Measurements from ENCODE around the gene RGS6. TPM values are rescaled to one million over a fixed set of nuclear protein-coding genes. Genes with fewer than 3 reads are reported as not detected.
A peak's percentile ranks its signal among the peaks of the same experiment; 100 is the strongest.

RGS6 gene
- total RNA-seq, 4 donors from 2014 or later = 0.46 to 3.7 (median 1.6) TPM

DNA sequence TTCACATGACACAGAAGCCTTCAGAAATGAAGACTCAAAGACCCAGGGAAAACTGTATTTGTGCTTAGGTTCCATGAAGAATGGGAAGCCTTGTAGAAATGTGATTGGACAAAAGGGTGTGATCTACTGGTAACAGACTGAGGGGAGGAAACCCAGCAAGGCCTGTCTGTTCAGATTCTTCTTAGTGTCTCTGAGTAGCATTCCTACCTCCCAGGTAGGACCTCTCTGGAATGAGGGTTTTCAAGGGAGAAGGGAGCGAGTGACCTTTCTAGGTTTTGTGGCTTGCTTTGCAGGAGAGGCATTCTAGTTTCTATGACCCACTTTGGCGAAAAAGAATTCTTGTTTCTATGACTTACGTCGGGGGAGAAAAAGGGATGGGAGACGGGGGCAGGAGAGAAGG, 560.0 kb downstream of the RGS6 start:
- no peak overlapping the region for H3K4me3 ChIP-seq
- H3K9me3 ChIP-seq = no peaks in the 10 kb centered on the region
- DNase-seq (no peak), ATAC-seq (no peak)
- H3K36me3 ChIP-seq = no peaks in the 10 kb centered on the region
- in situ Hi-C loops (cut with MboI; ENCODE audit: low sequenced_read_pairs in 4 of 4) = no loop called here
- H3K27ac ChIP-seq = no peak overlapping the region
- no peak for TF ChIP-seq POLR2A (IDR thresholded peaks at IDR 0.05)
- TF ChIP-seq, protein P1, sequence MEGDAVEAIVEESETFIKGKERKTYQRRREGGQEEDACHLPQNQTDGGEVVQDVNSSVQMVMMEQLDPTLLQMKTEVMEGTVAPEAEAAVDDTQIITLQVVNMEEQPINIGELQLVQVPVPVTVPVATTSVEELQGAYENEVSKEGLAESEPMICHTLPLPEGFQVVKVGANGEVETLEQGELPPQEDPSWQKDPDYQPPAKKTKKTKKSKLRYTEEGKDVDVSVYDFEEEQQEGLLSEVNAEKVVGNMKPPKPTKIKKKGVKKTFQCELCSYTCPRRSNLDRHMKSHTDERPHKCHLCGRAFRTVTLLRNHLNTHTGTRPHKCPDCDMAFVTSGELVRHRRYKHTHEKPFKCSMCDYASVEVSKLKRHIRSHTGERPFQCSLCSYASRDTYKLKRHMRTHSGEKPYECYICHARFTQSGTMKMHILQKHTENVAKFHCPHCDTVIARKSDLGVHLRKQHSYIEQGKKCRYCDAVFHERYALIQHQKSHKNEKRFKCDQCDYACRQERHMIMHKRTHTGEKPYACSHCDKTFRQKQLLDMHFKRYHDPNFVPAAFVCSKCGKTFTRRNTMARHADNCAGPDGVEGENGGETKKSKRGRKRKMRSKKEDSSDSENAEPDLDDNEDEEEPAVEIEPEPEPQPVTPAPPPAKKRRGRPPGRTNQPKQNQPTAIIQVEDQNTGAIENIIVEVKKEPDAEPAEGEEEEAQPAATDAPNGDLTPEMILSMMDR (IDR thresholded peaks at IDR 0.05 in 4 of 5, conservative IDR thresholded peaks at IDR 0.05 in 1 of 5) = no peak
- intact Hi-C loops (cut with DNase I; ENCODE audit: low total_unique reads) = no loop called here
- H3K27me3 ChIP-seq = peaks cover 0 to 3% (median 0%) of the 10 kb centered on the region in 3 donors
- no peaks in the 10 kb centered on the region for H3K4me1 ChIP-seq

DNA sequence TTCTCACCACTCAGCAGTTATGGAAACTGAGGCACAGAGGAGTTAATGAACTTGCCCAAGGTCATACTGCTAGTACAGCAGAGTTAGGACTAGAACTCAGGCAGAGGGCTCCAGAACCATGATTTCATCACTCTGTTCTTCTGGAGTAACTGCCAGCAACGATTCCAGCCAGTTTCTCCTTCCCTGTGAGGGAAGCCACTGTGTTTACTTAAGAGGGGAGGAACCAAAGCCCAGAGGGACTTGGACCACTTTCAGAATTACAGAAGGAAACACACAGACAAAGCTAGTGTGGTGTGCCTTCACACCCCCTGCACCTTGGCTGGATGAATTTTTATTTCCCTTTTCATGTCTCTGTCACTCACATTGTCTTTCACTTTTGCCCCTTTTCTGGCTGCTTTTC, 563.4 kb downstream of the RGS6 start:
- intact Hi-C loops (cut with DNase I; ENCODE audit: low total_unique reads) = no loop called here
- DNase-seq (peak in 1 of 2 donors; percentile 28), ATAC-seq (no peak)
- no peak overlapping the region for H3K4me3 ChIP-seq
- no peak overlapping the region for H3K27ac ChIP-seq
- no peaks in the 10 kb centered on the region for H3K4me1 ChIP-seq
- TF ChIP-seq, protein P1 (IDR thresholded peaks at IDR 0.05 in 4 of 5, conservative IDR thresholded peaks at IDR 0.05 in 1 of 5) = no peak
- TF ChIP-seq POLR2A (IDR thresholded peaks at IDR 0.05) = no peak
- no peaks in the 10 kb centered on the region for H3K36me3 ChIP-seq
- in situ Hi-C loops (cut with MboI; ENCODE audit: low sequenced_read_pairs in 4 of 4) = no loop called here
- H3K27me3 ChIP-seq = peaks cover 0 to 3% (median 0%) of the 10 kb centered on the region in 3 donors
- H3K9me3 ChIP-seq = no peaks in the 10 kb centered on the region

DNA sequence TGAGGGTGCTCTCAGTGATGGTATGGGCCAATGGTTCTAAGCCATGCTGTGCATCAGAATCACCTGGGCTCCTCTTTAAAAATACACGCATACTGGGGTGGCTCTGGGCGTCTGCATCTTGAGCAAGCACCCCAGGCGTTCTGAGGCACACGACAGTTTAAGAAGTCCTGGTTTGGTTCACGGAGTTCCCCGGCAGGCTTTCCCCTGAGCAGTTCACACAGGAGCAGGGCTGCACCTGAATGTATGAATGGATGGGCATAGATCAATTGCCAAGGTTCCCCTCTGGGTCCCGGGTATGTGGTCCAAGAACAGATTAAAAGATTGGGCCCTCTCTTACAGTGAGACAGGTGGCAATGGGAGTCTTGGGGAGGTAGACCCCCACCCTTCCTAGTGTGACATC, 566.4 kb downstream of the RGS6 start:
- DNase-seq (no peak), ATAC-seq (no peak)
- Histone ChIP-seq H3K27me3 (peaks cover 0 to under 1% (median 0%) of the 10 kb centered on the region in 3 donors), H3K27ac (no peak overlapping the region), H3K4me3 (no peak overlapping the region), H3K9me3 (no peaks in the 10 kb centered on the region), H3K36me3 (no peaks in the 10 kb centered on the region), H3K4me1 (no peaks in the 10 kb centered on the region)
- in situ Hi-C loops (cut with MboI; ENCODE audit: low sequenced_read_pairs in 4 of 4) = no loop called here
- intact Hi-C loops (cut with DNase I; ENCODE audit: low total_unique reads) = no loop called here
- TF ChIP-seq, protein P1 (IDR thresholded peaks at IDR 0.05 in 4 of 5, conservative IDR thresholded peaks at IDR 0.05 in 1 of 5) = no peak
- TF ChIP-seq POLR2A (IDR thresholded peaks at IDR 0.05) = no peak

DNA sequence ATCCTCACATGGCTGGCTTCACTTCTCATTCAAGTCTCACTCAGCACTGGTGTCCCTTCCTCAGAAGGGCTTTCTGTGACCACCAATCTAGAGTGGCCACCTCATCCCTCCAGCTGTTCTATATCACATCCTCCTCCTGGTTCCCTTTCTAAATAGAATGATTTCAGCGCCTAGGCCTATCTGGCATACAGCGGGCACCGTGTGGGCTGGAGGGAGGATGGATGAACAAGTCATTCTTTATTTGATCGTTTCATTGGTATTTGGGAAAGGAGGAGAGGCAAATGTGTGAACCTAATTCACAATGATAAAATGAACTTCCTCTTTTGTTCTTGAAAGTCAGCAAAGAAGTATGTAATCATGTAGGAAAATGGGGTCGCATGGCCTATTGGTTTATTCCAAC, 567.5 kb downstream of the RGS6 start:
- H3K36me3 ChIP-seq = no peaks in the 10 kb centered on the region
- no peak for ATAC-seq

More for the DNA sequence above, 567.5 kb downstream of the RGS6 start:
- in situ Hi-C loops (cut with MboI; ENCODE audit: low sequenced_read_pairs in 4 of 4) (no loop called here), intact Hi-C loops (cut with DNase I; ENCODE audit: low total_unique reads) (no loop called here)
- TF ChIP-seq, protein P1 (IDR thresholded peaks at IDR 0.05 in 4 of 5, conservative IDR thresholded peaks at IDR 0.05 in 1 of 5) = no peak
- TF ChIP-seq POLR2A (IDR thresholded peaks at IDR 0.05) = no peak
- no peak for DNase-seq
- Histone ChIP-seq H3K4me3 (no peak overlapping the region), H3K27ac (no peak overlapping the region), H3K4me1 (no peaks in the 10 kb centered on the region), H3K27me3 (no peaks in the 10 kb centered on the region), H3K9me3 (no peaks in the 10 kb centered on the region)

Data from gastrocnemius medialis (tissue), 4 donors.